Stimulated activated CD4-positive, alpha-beta T cell treated with anti-CD3 and anti-CD28 coated beads, Interleukin-4, amount 100 ng/mL, for 1 hour (primary cell): ENCODE data around the gene ARL14EP.

Experiments used
- DNase-seq: peaks from one replicate; pipeline ENCODE4 v3.0.0-alpha.2; 2020

The ARL14EP gene

GRCh38 chr11:30322826-30323710 lies at the start of gene ARL14EP:
Gene ARL14EP, plus strand, starts transcription at chr11:30323104. Its CDS starts 7,845 bp downstream, at chr11:30330949.
- peak; percentile 89 for DNase-seq

GRCh38 chr11:30277176-30277575 lies 45.7 kb upstream of the ARL14EP start:
- no peak for DNase-seq

GRCh38 chr11:30279796-30280195 lies 43.1 kb upstream of the ARL14EP start:
- no peak for DNase-seq

- DNase-seq = no peak
Measured at GRCh38 chr11:30281476-30282288, 41.2 kb upstream of the ARL14EP start.

- DNase-seq = no peak
Measured at GRCh38 chr11:30282289-30282631, 40.6 kb upstream of the ARL14EP start.

GRCh38 chr11:30284836-30285235 lies 38.1 kb upstream of the ARL14EP start:
- DNase-seq = no peak

GRCh38 chr11:30285416-30286121 lies 37.3 kb upstream of the ARL14EP start:
- no peak for DNase-seq

- no peak for DNase-seq
Measured at GRCh38 chr11:30291331-30291730, 31.6 kb upstream of the ARL14EP start.

GRCh38 chr11:30292545-30292944 lies 30.4 kb upstream of the ARL14EP start:
- DNase-seq = no peak

- no peak for DNase-seq
Measured at GRCh38 chr11:30295178-30295885, 27.6 kb upstream of the ARL14EP start.

- DNase-seq = no peak
Measured at GRCh38 chr11:30304620-30305019, 18.3 kb upstream of the ARL14EP start.

- DNase-seq = no peak
Measured at GRCh38 chr11:30310623-30311022, 12.3 kb upstream of the ARL14EP start.

- no peak for DNase-seq
Measured at GRCh38 chr11:30311189-30311588, 11.7 kb upstream of the ARL14EP start.

- no peak for DNase-seq
Measured at GRCh38 chr11:30312243-30312642, 10.7 kb upstream of the ARL14EP start.

- no peak for DNase-seq
Measured at GRCh38 chr11:30313580-30313979, 9.3 kb upstream of the ARL14EP start.

GRCh38 chr11:30314625-30315024 lies 8.3 kb upstream of the ARL14EP start:
- no peak for DNase-seq

GRCh38 chr11:30316237-30316636 lies 6.7 kb upstream of the ARL14EP start:
- DNase-seq = no peak

- DNase-seq = no peak
Measured at GRCh38 chr11:30317030-30317429, 5.9 kb upstream of the ARL14EP start.

- DNase-seq = no peak
Measured at GRCh38 chr11:30321321-30321720, 1.6 kb upstream of the ARL14EP start.

GRCh38 chr11:30322191-30322590 lies 713 bp upstream of the ARL14EP start:
- DNase-seq = no peak

GRCh38 chr11:30326114-30326778 lies 3.3 kb downstream of the ARL14EP start:
- no peak for DNase-seq

- DNase-seq = no peak
Measured at GRCh38 chr11:30326906-30327305, 4.0 kb downstream of the ARL14EP start.
